NB4 (cell line): ENCODE results near the gene USP27X.

Source experiments
- POLR2A ChIP-seq: IDR thresholded peaks from 2 replicates; pipeline ENCODE4 v1.6.1; 2011; ENCODE audit warnings: mild to moderate bottlenecking; ENCODE audit not compliant: insufficient read length; ENCODE audit errors: extremely low read depth
- TF ChIP-seq, protein P1 (sequence below): IDR thresholded peaks from one replicate; pipeline ENCODE4 v1.5.1; 2012; ENCODE audit warnings: low read depth, low read length
- TF ChIP-seq, protein P2 (sequence below): IDR thresholded peaks from 2 replicates; pipeline ENCODE4 v1.6.1; 2011; ENCODE audit warnings: low read depth, low read length

DNA sequence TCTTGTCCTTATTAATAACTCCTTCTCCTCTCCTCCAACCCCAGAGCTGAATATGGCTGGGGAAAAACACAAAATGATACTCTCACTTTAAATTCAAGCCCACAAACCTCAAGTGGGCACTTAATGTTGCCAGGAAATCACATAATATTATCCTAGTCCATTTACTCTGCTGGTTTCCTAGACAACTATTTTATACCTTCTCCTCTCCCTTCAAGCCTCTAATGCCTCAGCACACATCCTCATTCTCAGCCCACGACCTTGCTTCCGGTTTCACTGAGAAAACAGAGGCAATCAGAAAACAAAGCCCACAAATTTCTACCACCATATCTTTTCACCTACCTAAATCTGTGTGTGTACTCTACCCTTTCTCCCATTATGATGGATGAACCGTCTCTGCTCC, 31.1 kb downstream of the USP27X start:
- TF ChIP-seq, protein P1, sequence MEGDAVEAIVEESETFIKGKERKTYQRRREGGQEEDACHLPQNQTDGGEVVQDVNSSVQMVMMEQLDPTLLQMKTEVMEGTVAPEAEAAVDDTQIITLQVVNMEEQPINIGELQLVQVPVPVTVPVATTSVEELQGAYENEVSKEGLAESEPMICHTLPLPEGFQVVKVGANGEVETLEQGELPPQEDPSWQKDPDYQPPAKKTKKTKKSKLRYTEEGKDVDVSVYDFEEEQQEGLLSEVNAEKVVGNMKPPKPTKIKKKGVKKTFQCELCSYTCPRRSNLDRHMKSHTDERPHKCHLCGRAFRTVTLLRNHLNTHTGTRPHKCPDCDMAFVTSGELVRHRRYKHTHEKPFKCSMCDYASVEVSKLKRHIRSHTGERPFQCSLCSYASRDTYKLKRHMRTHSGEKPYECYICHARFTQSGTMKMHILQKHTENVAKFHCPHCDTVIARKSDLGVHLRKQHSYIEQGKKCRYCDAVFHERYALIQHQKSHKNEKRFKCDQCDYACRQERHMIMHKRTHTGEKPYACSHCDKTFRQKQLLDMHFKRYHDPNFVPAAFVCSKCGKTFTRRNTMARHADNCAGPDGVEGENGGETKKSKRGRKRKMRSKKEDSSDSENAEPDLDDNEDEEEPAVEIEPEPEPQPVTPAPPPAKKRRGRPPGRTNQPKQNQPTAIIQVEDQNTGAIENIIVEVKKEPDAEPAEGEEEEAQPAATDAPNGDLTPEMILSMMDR, result no peak
- no peak for TF ChIP-seq POLR2A
- TF ChIP-seq, protein P2, sequence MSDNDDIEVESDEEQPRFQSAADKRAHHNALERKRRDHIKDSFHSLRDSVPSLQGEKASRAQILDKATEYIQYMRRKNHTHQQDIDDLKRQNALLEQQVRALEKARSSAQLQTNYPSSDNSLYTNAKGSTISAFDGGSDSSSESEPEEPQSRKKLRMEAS, result no peak
